Thyroid gland (tissue), 4 donors: Measurements from ENCODE around the gene SLC38A10. TPM values are rescaled to one million over a fixed set of nuclear protein-coding genes. Genes with fewer than 3 reads are reported as not detected.

Experiments
- DNase-seq, 2 donors: peaks; one replicate each; pipeline ENCODE4 v3.0.0-alpha.2; 2019
- H3K27ac ChIP-seq, 3 donors: fragments of 200-600 bp; sonication (generic); 1 replicate in 2 of 3; 2 replicates in 1 of 3; pipeline ENCODE4 v1.5.1; 2016 to 2019; ENCODE audit warnings: mild to moderate bottlenecking in 1 of 3, moderate library complexity in 1 of 3
- H3K27me3 ChIP-seq: fragments of 200-600 bp; sonication (generic); one replicate; pipeline ENCODE4 v1.5.1; 2019
- H3K36me3 ChIP-seq, 2 donors: fragments of 200-600 bp; sonication (generic); one replicate each; pipeline ENCODE4 v1.5.1; 2016 to 2019
- H3K4me1 ChIP-seq, 2 donors: fragments of 200-600 bp; sonication (generic); one replicate each; pipeline ENCODE4 v1.5.1; 2017 to 2019
- H3K4me3 ChIP-seq, 3 donors: fragments of 200-600 bp; sonication (generic); replicated peaks in 1 of 3; 1 replicate in 2 of 3; 2 replicates in 1 of 3; pipeline ENCODE4 v1.5.1; 2016; ENCODE audit warnings: mild to moderate bottlenecking in 1 of 3
- H3K9me3 ChIP-seq: fragments of 200-600 bp; sonication (generic); one replicate; pipeline ENCODE4 v1.5.1; 2017
- CTCF ChIP-seq, 6 experiments: fragments of 200-600 bp in 3 of 6; fragments of 450-650 bp in 3 of 6; sonication (generic) in 3 of 6; IDR thresholded peaks; one replicate each; pipeline ENCODE4 v1.5.1; 2016 to 2019; ENCODE audit warnings: antibody characterized with exemption in 6 of 6, mild to moderate bottlenecking in 2 of 6, inconsistent platforms in 1 of 6, moderate library complexity in 1 of 6
- POLR2A ChIP-seq, 2 donors: fragments of 450-650 bp; IDR thresholded peaks; one replicate each; pipeline ENCODE4 v1.6.1; 2017; ENCODE audit warnings: antibody characterized with exemption in 2 of 2, mild to moderate bottlenecking in 2 of 2, moderate library complexity in 1 of 2
- WGBS, 2 donors: methylation state at CpG; one replicate each; pipeline ENCODE4 v1.1.5; 2017; 5-methylcytosine and 5-hydroxymethylcytosine counted together
- intact Hi-C: fragments of 100-400 bp; cut with DNase I; formaldehyde crosslinking; loops from one replicate; pipeline ENCODE4 v1.15.1; 2023
- total RNA-seq, 4 donors: library from RNA; depleted of rRNA; stranded (reverse); fragments of >200 nt; gene quantifications; one replicate each; pipeline ENCODE4 v1.2.3, GENCODE V29; 2016

SLC38A10 gene
- total RNA-seq, 4 donors from 2014 or later, result 81.8 to 140 (median 121) TPM

DNA sequence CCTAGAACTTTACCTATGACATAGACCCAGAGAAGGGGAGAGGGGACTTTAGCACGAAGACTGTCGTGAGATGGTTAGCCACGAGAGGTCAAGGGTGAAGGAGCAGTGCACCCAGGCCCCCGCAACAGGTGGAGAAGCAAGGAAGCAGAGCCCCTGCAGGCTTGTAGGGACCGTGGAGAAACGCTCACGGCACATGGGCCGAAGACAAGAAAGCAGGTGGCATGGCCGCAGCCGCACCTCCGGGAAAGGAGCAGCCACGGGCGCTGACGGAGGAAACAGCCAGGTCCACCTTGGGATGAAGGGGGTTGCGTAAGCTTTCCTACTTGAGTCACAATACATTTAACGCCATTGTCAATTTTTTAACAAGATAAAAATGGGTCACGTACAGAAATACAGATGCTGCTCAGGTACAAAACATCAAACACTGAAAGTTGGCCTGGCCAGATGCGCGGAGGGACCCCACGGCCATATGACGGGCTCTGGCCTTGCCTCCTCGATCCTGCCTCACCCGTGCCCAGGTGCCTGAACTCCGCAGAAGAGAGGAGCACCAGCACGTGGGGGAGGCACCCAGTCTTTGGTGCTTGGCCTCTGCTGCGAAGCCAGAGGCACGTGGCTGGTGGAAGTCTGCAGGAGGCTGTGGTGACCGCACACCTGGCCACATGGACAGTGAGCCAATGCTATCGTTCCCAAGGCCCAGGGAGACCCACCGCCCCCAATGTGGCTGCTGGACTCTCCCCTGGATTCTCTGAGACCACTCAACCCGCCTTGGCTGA, 21.2 kb downstream of the SLC38A10 start:
- peaks cover 39 to 44% of the 10 kb centered on the region in 2 donors for H3K36me3 ChIP-seq
- DNase-seq, result no peak
- TF ChIP-seq CTCF (IDR thresholded peaks at IDR 0.05) (no peak), POLR2A (IDR thresholded peaks at IDR 0.05) (no peak)
- no peaks in the 10 kb centered on the region for H3K27me3 ChIP-seq
- no peak overlapping the region for H3K4me3 ChIP-seq
- H3K9me3 ChIP-seq, result no peaks in the 10 kb centered on the region
- H3K27ac ChIP-seq, result no peak overlapping the region
- H3K4me1 ChIP-seq, result peaks cover 14 to 22% of the 10 kb centered on the region in 2 donors
- intact Hi-C loops, result no loop called here
- 94 to 96% methylated on average over 26 to 27 of the region's 31 CpGs for WGBS, 2 donors

GRCh38 chr17:81272616-81273015, 22.5 kb downstream of the SLC38A10 start:
- no peaks in the 10 kb centered on the region for H3K9me3 ChIP-seq
- no peak for TF ChIP-seq POLR2A (IDR thresholded peaks at IDR 0.05)
- no peak for TF ChIP-seq CTCF (IDR thresholded peaks at IDR 0.05)
- DNase-seq, result no peak
- no peak overlapping the region for H3K4me3 ChIP-seq
- peaks cover 37 to 44% of the 10 kb centered on the region in 2 donors for H3K36me3 ChIP-seq
- no peaks in the 10 kb centered on the region for H3K27me3 ChIP-seq
- 87 to 89% methylated on average over 12 of the region's 12 CpGs for WGBS, 2 donors
- H3K27ac ChIP-seq, result no peak overlapping the region
- peaks cover 10 to 11% of the 10 kb centered on the region in 2 donors for H3K4me1 ChIP-seq
- intact Hi-C loops, result no loop called here

DNA sequence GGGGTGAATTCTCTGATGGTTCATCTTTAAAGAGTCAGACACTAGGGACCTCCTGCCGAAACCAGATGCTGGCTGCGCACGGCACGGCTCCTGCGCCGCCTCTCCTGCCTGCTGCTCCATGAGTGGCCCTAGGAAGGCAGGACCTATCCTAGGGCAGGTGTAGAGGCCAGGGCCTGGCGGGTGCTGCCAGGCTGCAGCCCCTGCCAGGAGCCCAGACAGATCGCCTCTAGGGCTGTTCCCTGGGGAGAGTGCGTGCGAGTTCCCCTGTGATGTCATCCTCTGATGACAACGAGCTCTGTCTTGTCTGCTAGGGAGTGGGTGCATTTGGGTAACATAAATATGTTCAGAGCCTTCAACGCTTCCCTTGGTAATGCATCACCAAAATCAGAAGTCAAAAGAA, 23.9 kb downstream of the SLC38A10 start:
- Histone ChIP-seq H3K4me1 (no peaks in the 10 kb centered on the region), H3K27ac (no peak overlapping the region), H3K36me3 (peaks cover 36 to 44% of the 10 kb centered on the region in 2 donors), H3K4me3 (no peak overlapping the region), H3K9me3 (no peaks in the 10 kb centered on the region), H3K27me3 (no peaks in the 10 kb centered on the region)
- TF ChIP-seq CTCF (IDR thresholded peaks at IDR 0.05) (no peak), POLR2A (IDR thresholded peaks at IDR 0.05) (no peak)
- no peak for DNase-seq
- intact Hi-C loops, result no loop called here
- 94 to 97% methylated on average over 7 to 11 of the region's 12 CpGs for WGBS, 2 donors

- Histone ChIP-seq H3K27ac (no peak overlapping the region), H3K4me1 (no peaks in the 10 kb centered on the region), H3K4me3 (no peak overlapping the region), H3K27me3 (no peaks in the 10 kb centered on the region), H3K36me3 (peaks cover 30 to 44% of the 10 kb centered on the region in 2 donors), H3K9me3 (no peaks in the 10 kb centered on the region)
- no peak for TF ChIP-seq CTCF (IDR thresholded peaks at IDR 0.05)
- intact Hi-C loops, result no loop called here
- DNase-seq, result no peak
- WGBS, 2 donors, result 94 to 95% methylated on average over 18 of the region's 18 CpGs
Measured at GRCh38 chr17:81270279-81270678, 24.8 kb downstream of the SLC38A10 start.

DNA sequence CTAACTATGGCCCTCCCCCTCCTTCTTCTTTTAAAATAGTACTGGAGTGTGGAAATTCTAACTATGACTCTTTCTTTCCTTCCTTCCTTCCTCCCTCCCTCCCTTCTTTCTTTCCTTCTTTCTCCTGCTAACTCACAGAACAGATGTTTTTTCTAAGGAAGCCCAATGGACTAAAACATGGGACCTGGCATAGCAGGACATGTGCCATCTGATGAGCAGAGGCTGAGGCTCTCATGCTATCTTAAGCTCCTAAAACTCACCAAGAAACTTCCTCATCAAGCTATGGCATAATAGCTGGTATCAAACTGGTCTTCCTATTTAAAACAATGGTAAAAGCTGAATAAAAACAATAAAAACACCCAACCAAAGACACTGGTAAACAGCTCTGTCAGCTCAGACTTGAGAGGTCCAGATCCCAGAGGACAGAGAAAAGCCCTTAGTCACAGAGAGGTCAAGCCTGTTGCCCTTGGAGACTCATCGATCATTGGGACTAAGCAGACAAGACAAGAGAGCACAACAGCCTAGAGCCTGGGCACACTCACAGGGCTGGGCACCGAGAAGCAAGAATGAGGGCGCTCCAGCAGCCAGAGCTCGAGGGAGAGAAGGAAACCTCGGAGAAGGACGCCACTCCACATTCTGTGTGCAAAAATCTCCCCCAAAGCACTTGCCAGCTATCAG, 27.6 kb downstream of the SLC38A10 start:
- DNase-seq, result no peak
- H3K27ac ChIP-seq, result no peak overlapping the region
- intact Hi-C loops, result no loop called here
- no peak for TF ChIP-seq POLR2A (IDR thresholded peaks at IDR 0.05)
- no peak for TF ChIP-seq CTCF (IDR thresholded peaks at IDR 0.05)
- H3K9me3 ChIP-seq, result no peaks in the 10 kb centered on the region
- H3K36me3 ChIP-seq, result peaks cover 27 to 41% of the 10 kb centered on the region in 2 donors
- no peak overlapping the region for H3K4me3 ChIP-seq
- no peaks in the 10 kb centered on the region for H3K27me3 ChIP-seq
- 90 to 93% methylated on average over 6 of the region's 6 CpGs for WGBS, 2 donors
- H3K4me1 ChIP-seq, result no peaks in the 10 kb centered on the region
